Parathyroid adenoma (tissue), 2 donors: ENCODE data around the gene BCAP31.
"Not testable (repeated sequence)": the region's sequence is repeated elsewhere in the genome, so short reads cannot be mapped to it uniquely, and the experiment has no call there.

Source experiments
- H2AFZ ChIP-seq: fragments of 300-600 bp; sonication (generic); one replicate; pipeline ENCODE4 v1.7.0; 2017; ENCODE audit warnings: antibody characterized with exemption, mild to moderate bottlenecking
- H3K27ac ChIP-seq: fragments of 300-600 bp; sonication (generic); one replicate; pipeline ENCODE4 v1.7.0; 2017
- H3K27me3 ChIP-seq: fragments of 300-600 bp; sonication (generic); one replicate; pipeline ENCODE4 v1.7.0; 2017; ENCODE audit warnings: low read length; ENCODE audit not compliant: control insufficient read depth, insufficient read depth
- H3K36me3 ChIP-seq: fragments of 300-600 bp; sonication (generic); one replicate; pipeline ENCODE4 v1.7.0; 2017; ENCODE audit warnings: low read length; ENCODE audit not compliant: control insufficient read depth, insufficient read depth
- H3K4me1 ChIP-seq: fragments of 300-600 bp; sonication (generic); one replicate; pipeline ENCODE4 v1.7.0; 2017; ENCODE audit warnings: control low read depth
- H3K4me2 ChIP-seq: fragments of 300-600 bp; sonication (generic); one replicate; pipeline ENCODE4 v1.7.0; 2017; ENCODE audit warnings: low read length
- H3K4me3 ChIP-seq: fragments of 300-600 bp; sonication (generic); one replicate; pipeline ENCODE4 v1.7.0; 2017; ENCODE audit warnings: low read depth, low read length
- H3K79me2 ChIP-seq: fragments of 300-600 bp; sonication (generic); one replicate; pipeline ENCODE4 v1.7.0; 2017; ENCODE audit warnings: control low read depth
- H3K9ac ChIP-seq: fragments of 300-600 bp; sonication (generic); one replicate; pipeline ENCODE4 v1.7.0; 2017; ENCODE audit warnings: mild to moderate bottlenecking
- H3K9me3 ChIP-seq: fragments of 300-600 bp; sonication (generic); one replicate; pipeline ENCODE4 v1.7.0; 2017; ENCODE audit warnings: low read length; ENCODE audit not compliant: control insufficient read depth
- TF ChIP-seq, protein P1 (sequence below): fragments of 300-600 bp; sonication (generic); IDR thresholded peaks from one replicate; pipeline ENCODE4 v1.7.0; 2017; ENCODE audit warnings: antibody characterized with exemption, mild to moderate bottlenecking
- donor health status: primary hyperparathyroidism.

The BCAP31 gene

DNA sequence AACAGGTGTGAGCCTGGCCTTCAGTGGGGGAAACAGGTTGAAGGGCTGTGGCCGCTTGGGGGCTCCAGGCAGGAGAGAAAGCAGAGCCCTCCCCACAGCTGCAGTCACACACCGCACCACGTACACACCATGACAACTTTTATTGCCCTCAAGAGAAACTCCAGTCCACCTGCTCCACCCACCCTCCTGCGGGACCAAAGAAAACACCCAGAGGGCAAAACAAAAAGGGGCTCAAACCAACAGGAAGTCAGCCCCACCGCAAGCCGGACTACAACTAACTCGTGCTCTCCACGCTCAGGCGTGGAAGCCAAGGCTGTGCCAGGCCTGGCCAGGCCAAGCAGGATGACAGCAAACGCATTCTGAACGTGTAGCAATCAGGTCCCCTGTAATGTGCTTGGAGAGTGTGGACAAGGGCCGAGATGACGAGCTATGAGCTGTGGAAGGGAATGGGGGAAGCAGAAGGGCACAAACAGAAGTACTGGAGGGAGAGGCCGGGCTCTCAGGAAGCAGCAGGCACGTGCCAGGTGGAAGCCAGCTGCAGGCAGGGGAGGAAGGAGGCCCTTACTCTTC lies 23.7 kb downstream of the BCAP31 start:
- H3K9me3 ChIP-seq = no peaks in the 10 kb centered on the region
- no peak overlapping the region for H3K4me2 ChIP-seq
- H3K79me2 ChIP-seq = no peaks in the 10 kb centered on the region
- no peak overlapping the region for H2AFZ ChIP-seq
- H3K4me3 ChIP-seq = no peak overlapping the region
- H3K27me3 ChIP-seq = no peaks in the 10 kb centered on the region
- no peaks in the 10 kb centered on the region for H3K36me3 ChIP-seq
- H3K4me1 ChIP-seq = no peaks in the 10 kb centered on the region
- TF ChIP-seq, protein P1, sequence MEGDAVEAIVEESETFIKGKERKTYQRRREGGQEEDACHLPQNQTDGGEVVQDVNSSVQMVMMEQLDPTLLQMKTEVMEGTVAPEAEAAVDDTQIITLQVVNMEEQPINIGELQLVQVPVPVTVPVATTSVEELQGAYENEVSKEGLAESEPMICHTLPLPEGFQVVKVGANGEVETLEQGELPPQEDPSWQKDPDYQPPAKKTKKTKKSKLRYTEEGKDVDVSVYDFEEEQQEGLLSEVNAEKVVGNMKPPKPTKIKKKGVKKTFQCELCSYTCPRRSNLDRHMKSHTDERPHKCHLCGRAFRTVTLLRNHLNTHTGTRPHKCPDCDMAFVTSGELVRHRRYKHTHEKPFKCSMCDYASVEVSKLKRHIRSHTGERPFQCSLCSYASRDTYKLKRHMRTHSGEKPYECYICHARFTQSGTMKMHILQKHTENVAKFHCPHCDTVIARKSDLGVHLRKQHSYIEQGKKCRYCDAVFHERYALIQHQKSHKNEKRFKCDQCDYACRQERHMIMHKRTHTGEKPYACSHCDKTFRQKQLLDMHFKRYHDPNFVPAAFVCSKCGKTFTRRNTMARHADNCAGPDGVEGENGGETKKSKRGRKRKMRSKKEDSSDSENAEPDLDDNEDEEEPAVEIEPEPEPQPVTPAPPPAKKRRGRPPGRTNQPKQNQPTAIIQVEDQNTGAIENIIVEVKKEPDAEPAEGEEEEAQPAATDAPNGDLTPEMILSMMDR = no peak
- no peak overlapping the region for H3K9ac ChIP-seq
- H3K27ac ChIP-seq = no peak overlapping the region

DNA sequence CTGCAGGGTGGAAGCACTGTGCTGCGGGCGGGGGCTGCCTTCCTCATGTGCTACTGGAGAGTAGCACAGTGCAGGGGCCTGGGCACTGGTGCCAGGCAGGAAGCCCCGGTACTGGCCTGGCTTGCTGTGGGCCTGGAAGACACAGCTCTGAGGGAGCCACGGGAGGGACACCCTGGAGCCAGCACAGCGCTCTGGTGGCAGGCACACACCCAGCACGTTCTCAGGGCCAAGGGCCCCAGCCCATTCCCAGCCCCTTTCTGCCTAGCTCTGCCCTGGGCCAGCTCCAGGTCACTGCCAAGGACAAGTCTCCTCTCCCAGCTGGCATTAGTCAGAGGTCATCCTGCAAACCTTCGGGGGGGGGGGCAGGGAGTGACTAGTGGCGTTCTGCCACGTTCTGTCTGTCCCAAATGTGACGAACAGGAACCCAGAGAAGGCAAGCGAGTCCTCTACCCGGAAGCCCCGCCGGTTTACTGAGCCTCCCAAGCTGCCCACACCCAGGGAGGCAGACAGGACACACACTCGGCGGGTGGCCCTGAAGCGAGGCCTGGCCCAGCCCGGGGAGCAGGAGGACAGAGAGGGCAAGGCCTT lies 24.3 kb downstream of the BCAP31 start:
- H3K4me2 ChIP-seq, H3K4me1 ChIP-seq, H3K79me2 ChIP-seq, H3K9me3 ChIP-seq, H3K27ac ChIP-seq, H3K36me3 ChIP-seq, H3K4me3 ChIP-seq, H2AFZ ChIP-seq, H3K9ac ChIP-seq, H3K27me3 ChIP-seq: not testable (repeated sequence)

DNA sequence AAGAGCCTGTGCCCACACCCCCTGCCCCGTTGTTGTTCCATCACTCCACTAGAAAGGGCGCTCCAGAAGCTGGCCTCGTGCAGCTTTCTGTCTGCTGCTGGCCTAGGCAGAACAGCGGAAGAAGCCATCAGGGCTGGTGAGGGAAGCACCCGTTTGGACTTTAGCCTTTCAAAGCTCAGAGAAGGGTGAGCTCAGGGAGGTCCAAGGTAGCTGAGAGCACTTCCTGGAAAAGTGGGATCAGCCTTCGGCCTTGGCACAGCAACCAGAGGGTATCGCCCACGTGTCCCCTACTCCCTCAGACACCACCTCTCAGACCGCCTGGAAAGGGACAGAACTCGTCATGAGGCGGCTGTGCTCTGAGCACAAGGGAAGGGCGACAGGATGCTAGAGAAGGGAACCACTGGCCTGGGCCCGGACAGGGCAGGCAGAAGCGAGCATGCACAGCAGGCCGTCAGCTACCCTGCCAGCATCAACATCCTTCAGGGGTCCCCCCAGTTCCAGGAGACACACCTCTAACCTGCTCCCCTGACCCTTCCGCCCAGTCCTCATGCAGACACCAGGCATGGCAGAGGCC lies 24.9 kb downstream of the BCAP31 start:
- not testable (repeated sequence) for H3K36me3 ChIP-seq, H3K4me3 ChIP-seq, H3K9ac ChIP-seq, H2AFZ ChIP-seq, H3K4me1 ChIP-seq, H3K27ac ChIP-seq, H3K9me3 ChIP-seq, H3K27me3 ChIP-seq, H3K4me2 ChIP-seq, H3K79me2 ChIP-seq

DNA sequence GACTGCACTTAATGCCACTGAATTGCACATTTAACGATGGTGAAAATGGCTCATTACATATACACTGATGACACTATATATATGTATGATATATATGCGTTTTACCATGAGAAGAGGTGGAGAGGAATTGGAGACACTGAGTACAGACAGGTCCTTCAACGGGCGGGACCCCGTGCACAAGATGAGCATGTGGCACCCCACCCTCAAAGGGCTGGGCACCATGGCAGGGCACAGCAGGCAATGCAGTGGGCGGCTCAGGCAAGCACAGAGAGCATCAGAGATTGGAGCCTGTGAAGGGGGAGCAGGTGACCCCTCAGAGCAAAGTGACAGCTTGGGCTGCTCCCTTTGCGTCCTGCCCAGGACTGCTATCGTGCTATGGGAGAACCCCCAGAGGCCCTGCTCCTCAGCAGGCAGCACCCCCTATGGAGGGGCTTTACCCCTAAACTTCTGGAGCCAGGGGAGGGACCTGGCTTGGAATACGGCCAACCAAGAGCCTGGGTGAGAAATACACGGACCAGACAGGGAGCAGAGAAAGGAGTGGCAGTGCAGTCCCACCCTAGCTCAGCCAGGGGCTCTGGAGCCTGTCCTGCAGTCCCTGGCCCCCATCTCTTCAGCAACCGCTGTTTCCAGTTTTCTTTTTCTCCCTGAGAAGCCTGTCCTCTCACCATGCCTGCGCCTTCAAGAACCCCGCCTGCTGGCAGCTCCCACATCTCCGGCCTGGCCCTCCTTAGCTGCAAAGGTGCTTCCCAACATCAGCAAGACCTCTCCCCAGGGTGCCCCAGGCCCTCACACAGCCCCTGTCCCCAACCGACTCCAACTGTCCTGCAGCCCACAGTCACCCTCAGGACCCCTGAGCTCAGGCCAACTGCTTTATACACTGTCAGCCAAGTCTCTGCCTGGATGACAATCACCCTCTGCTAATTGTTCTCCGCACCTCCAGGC lies 26.0 kb downstream of the BCAP31 start:
- H3K9me3 ChIP-seq = no peaks in the 10 kb centered on the region
- no peak overlapping the region for H3K9ac ChIP-seq
- no peaks in the 10 kb centered on the region for H3K4me1 ChIP-seq
- H3K27me3 ChIP-seq = no peaks in the 10 kb centered on the region
- H3K4me3 ChIP-seq = no peak overlapping the region
- no peaks in the 10 kb centered on the region for H3K79me2 ChIP-seq
- no peak overlapping the region for H3K4me2 ChIP-seq
- no peak overlapping the region for H3K27ac ChIP-seq
- H3K36me3 ChIP-seq = no peaks in the 10 kb centered on the region
- no peak overlapping the region for H2AFZ ChIP-seq
- TF ChIP-seq, protein P1 = no peak

DNA sequence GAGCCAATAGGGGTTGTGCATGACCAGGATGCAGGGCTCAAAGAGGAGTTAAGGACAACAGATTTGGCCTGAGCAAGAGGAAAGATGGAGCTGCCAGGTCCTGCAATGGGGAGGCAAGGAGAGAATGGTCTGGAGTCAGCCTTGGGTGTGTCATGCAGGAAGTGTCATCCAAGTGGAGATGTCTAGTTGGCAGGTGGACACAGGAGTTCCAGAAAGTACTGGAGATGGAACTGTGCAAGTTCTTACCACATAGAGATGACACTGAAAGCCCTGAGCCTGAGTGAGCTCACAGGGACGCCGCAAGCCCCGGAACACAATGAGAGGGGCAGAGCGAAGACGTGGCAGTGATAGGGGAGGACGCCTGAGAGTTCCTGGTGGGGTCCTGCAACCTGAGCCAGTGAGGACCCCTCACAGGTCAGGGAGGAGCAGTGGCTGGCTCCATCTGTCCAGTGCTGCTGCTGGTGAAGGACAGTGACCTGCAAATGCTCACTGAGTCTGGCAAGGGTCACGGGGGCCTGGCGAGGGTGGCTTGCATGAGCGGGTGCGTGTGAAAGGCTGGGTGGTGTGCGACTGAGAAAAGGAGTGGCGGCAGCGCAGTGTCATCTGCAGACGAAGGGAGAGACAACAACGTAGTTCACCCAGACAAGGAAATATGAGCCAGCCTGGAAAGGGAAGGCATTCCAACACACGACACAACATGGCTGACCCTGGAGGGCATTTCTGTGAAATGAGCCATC lies 27.0 kb downstream of the BCAP31 start:
- not testable (repeated sequence) for H3K4me2 ChIP-seq, H3K9ac ChIP-seq, H3K36me3 ChIP-seq, H3K27ac ChIP-seq, H3K9me3 ChIP-seq, H2AFZ ChIP-seq, H3K79me2 ChIP-seq, H3K27me3 ChIP-seq, H3K4me3 ChIP-seq, H3K4me1 ChIP-seq

DNA sequence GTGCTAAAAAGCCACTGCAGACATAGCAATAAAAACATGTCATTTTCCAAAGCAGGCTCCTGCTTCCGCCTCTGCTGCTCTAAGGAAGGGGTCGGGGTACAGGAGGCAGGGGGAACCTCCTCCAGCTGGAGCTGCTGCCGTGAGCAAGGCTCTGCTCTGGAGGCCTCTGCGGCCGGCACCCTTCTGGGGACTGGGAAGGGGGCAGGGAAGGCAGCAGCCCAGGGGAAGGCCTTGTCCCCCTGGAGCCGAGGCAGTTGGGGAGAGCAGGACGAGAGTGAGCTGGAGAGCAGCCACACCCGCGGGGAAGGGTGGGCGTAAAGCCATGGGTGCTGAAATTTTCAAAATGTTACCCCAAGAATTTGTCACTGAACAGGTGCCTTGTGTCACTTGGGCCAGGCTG lies 27.6 kb downstream of the BCAP31 start:
- not testable (repeated sequence) for H3K27ac ChIP-seq, H3K4me1 ChIP-seq, H3K9me3 ChIP-seq, H3K79me2 ChIP-seq, H3K27me3 ChIP-seq, H3K4me3 ChIP-seq, H2AFZ ChIP-seq, H3K36me3 ChIP-seq, H3K4me2 ChIP-seq, H3K9ac ChIP-seq
